AG04450 (cell line): ENCODE results near the gene CCDC74B. TPM values are rescaled to one million over a fixed set of nuclear protein-coding genes. Genes with fewer than 3 reads are reported as not detected.
"Not testable (repeated sequence)": the region's sequence is repeated elsewhere in the genome, so short reads cannot be mapped to it uniquely, and the experiment has no call there.

Experiments used
- CTCF ChIA-PET: fragments of 300-600, 350-600 bp; formaldehyde crosslinking; extraction: SDS; loops from one replicate; lab custom pipeline; 2022; ENCODE audit warnings: antibody characterized with exemption, inconsistent platforms; lab: Charles Lee
- POLR2A ChIA-PET: fragments of 350-600 bp; formaldehyde crosslinking; extraction: SDS; loops from one replicate; lab custom pipeline; 2021; ENCODE audit warnings: antibody characterized with exemption, inconsistent platforms; lab: Yijun Ruan, JAX
- DNase-seq: peaks from one replicate; pipeline ENCODE4 v3.0.0-alpha.2; 2011; ENCODE audit warnings: low read depth, low spot score
- H3K27ac ChIP-seq: one replicate; pipeline ENCODE4 v1.5.1; 2012; ENCODE audit warnings: low read depth, low read length, control low read depth
- H3K27me3 ChIP-seq: one replicate; pipeline ENCODE4 v1.6.0; 2012; ENCODE audit warnings: low read length; ENCODE audit not compliant: control insufficient read depth, insufficient read depth
- H3K4me3 ChIP-seq: 2 replicates; pipeline ENCODE4 v1.5.1; 2011; ENCODE audit warnings: mild to moderate bottlenecking, low read depth, low read length, control low read depth
- H3K9me3 ChIP-seq: 2 replicates; pipeline ENCODE4 v1.5.1; 2012; ENCODE audit warnings: low read length; ENCODE audit not compliant: control insufficient read depth, insufficient read depth
- CTCF ChIP-seq: IDR thresholded peaks from 2 replicates; pipeline ENCODE4 v1.5.1; 2011; ENCODE audit warnings: low read depth, low read length, control low read depth, inconsistent platforms
- polyA plus RNA-seq: library from polyadenylated mRNA; depleted of rRNA; stranded (reverse); fragments of >200 nt; gene quantifications from 2 replicates; pipeline ENCODE4 v1.2.3, GENCODE V29; 2011

Gene CCDC74B
- polyA plus RNA-seq, 1 experiment = 3.8 TPM

- POLR2A ChIA-PET = no interaction called here
- no peak for DNase-seq
- Histone ChIP-seq H3K4me3 (no peak overlapping the region), H3K9me3 (no peaks in the 10 kb centered on the region), H3K27me3 (no peaks in the 10 kb centered on the region), H3K27ac (no peak overlapping the region)
- no peak for TF ChIP-seq CTCF
- CTCF ChIA-PET = interaction anchor here (1.3 kb wide), 1 partner anchor 178 kb away, joined by 9 read pairs; no protein-coding TSS in a partner anchor
Observed at GRCh38 chr2:130154773-130155765, 10.2 kb upstream of the CCDC74B start.

GRCh38 chr2:130154423-130154770 is 9.5 kb upstream of the CCDC74B start:
- CTCF ChIA-PET, POLR2A ChIA-PET, H3K4me3 ChIP-seq, H3K27me3 ChIP-seq, DNase-seq, H3K9me3 ChIP-seq, H3K27ac ChIP-seq: not testable (repeated sequence)

GRCh38 chr2:130153721-130154422 is 9.0 kb upstream of the CCDC74B start:
- H3K4me3 ChIP-seq, DNase-seq, H3K9me3 ChIP-seq, POLR2A ChIA-PET, H3K27ac ChIP-seq, H3K27me3 ChIP-seq: not testable (repeated sequence)
- CTCF ChIA-PET = interaction anchor here (0.9 kb wide), 1 partner anchor 27 kb away, joined by 3 read pairs; the partner anchor contains the start of gene SMPD4

- ChIA-PET POLR2A (no interaction called here), CTCF (interaction anchor here (0.9 kb wide), 1 partner anchor 28 kb away, joined by 3 read pairs; the partner anchor contains the start of gene SMPD4)
- Histone ChIP-seq H3K4me3 (no peak overlapping the region), H3K9me3 (no peaks in the 10 kb centered on the region), H3K27ac (no peak overlapping the region), H3K27me3 (no peaks in the 10 kb centered on the region)
- no peak for DNase-seq
- TF ChIP-seq CTCF = no peak
Observed at GRCh38 chr2:130152816-130153595, 8.1 kb upstream of the CCDC74B start.

- DNase-seq, CTCF ChIA-PET, H3K9me3 ChIP-seq, POLR2A ChIA-PET, H3K27ac ChIP-seq, H3K27me3 ChIP-seq, H3K4me3 ChIP-seq: not testable (repeated sequence)
Observed at GRCh38 chr2:130152136-130152815, 7.4 kb upstream of the CCDC74B start.

- DNase-seq, H3K27me3 ChIP-seq, H3K4me3 ChIP-seq, H3K27ac ChIP-seq, H3K9me3 ChIP-seq, CTCF ChIA-PET: not testable (repeated sequence)
- POLR2A ChIA-PET = interaction anchor here (1.0 kb wide), 1 partner anchor 31 kb away, joined by 3 read pairs; the partner anchor contains the start of gene SMPD4
Observed at GRCh38 chr2:130151145-130151512, 6.2 kb upstream of the CCDC74B start.
